GM13976 (cell line): ENCODE results near the gene HGD.
"Not testable (repeated sequence)": the region's sequence is repeated elsewhere in the genome, so short reads cannot be mapped to it uniquely, and the experiment has no call there.

Source experiments
- DNase-seq: peaks from one replicate; pipeline ENCODE4 v3.0.0; 2012; ENCODE audit warnings: low spot score
- CTCF ChIP-seq: IDR thresholded peaks from 2 replicates; pipeline ENCODE4 v1.5.1; 2012; ENCODE audit warnings: borderline replicate concordance, mild to moderate bottlenecking; ENCODE audit not compliant: insufficient read depth; ENCODE audit errors: extremely low read depth, missing control alignments, control extremely low read depth
- in situ Hi-C: fragments of 300-500 bp; cut with MboI; formaldehyde crosslinking; loops from one replicate; pipeline ENCODE4 v1.12.0; 2022; ENCODE audit warnings: low sequenced_read_pairs, mixed read lengths, inconsistent platforms; ENCODE audit not compliant: unreplicated experiment

The HGD gene

DNA sequence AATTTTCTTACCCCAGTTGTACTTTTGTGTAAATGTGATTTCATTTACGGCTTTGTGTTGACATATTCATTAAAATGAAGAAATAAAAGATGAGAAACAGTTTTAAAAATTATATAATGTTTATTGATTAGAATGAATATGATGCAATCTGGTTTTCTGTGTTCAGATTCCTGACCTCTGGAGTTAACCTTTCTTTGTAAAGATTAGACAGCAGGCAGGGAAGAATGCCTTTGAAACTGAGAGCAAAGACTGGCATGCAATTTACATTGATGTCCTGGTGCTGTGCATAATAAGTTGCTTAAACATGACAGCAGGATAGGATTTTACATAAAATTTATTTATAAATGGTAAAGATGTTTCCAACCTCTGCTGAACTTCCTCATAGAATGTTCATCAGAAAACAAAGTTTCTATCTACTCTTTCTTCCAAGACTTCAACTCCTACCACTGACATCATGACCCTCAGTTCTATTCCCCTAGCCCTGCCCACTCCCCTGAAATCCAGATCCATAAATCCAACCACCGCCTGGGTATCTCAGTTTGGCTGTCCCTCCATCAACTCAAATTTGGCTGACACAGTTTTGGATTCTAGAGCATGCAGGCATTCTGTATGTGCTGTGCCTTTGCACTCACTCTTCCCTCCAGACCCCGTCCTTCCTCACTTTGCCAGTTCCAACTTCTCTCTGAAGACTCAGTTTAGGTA lies 1.7 kb downstream of the HGD start:
- in situ Hi-C loops, result no loop called here
- TF ChIP-seq CTCF, result no peak
- no peak for DNase-seq

DNA sequence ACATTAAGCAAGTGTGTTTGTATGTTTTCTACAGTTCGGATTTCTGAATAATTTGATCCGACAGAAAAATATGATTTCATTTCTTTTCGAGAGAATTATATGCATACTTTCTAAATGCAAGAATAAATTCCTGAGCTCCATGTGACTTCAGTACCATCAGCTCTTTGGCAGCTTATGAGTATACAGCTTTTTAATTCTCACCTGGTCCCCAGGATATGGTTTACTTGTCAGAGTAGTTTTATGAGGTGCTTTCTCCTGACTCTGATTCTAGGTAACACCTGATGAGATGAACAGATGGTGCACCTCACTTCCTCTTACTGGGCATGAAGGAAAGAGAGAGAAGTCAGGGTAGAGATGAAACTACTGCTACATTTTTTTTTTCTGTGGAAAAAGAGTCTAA lies 3.1 kb downstream of the HGD start:
- no peak for DNase-seq
- no peak for TF ChIP-seq CTCF
- in situ Hi-C loops, result no loop called here

DNA sequence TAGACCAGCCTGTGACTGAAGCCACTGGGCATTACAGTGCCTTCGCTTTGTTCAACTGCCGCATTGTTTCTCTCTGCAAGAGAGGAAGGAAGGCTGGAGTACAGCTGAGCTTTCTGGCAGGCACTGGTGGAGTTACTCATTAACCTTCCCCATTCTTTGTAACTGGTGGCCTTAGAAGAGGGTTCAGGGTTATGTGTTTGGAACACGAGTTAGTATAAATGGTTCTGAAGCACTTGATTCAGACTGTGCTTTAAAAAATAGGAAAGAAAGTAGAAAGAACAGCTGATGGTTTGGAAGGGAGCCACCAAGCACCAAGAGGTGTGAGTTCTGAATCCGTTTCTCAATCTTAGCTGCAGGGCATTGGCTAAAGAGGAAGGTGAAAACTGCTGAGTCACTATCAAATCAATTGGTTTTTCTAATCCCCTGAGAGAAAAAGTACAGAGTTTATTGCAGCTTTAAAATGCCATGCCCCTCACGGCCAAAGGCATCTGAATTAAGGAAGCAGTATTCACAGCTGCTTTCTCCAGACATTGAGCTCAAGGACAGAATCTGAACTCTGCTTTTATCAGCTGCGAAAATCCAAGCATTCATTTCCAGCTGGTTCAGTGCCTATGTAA lies 3.6 kb downstream of the HGD start:
- TF ChIP-seq CTCF, result no peak
- no peak for DNase-seq
- in situ Hi-C loops, result no loop called here

GRCh38 chr3:120677193-120677592 lies 4.8 kb downstream of the HGD start:
- DNase-seq, in situ Hi-C loops: not testable (repeated sequence)

DNA sequence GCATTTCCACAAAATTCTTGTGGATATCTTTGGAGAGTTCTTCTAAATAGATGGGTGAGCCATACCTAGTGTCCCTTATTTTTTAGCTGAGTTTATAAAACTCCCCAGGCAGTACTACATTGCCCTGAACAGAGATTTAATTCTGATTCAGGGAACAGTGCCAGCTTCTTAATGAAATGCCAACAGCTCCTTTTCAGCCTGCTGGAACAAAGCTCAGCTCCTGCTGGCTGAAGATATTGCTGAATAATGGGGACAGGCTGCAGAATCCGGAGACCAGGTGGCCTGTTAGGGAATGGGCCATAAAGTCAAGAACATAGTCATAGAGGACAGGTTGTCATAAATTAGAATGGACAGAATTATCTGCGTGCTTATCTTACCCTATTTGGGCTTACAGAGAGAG lies 8.9 kb downstream of the HGD start:
- TF ChIP-seq CTCF, result no peak
- in situ Hi-C loops, result no loop called here
- no peak for DNase-seq

DNA sequence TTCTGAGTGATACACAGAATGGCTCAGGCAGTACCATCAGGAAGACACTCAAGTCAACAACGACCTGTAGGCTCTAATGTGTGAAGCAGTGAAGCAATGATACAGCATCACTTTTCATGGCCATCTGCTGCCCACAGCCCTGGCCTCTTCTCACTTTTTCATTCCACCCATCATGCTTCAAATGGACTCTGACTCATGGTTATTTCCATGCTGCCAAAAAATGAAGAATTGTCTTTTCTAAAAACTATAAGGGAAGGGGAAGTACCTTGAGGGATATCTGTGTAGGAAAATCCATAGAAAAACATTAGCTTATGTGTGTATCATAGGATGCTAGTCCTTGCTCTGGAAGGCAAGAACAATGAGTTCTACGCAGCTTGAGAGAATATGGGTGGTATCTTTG lies 11.5 kb downstream of the HGD start:
- no peak for DNase-seq
- in situ Hi-C loops, result no loop called here

More for the DNA sequence above, 11.5 kb downstream of the HGD start:
- TF ChIP-seq CTCF, result no peak
